Prostate gland (tissue), 2 donors: ENCODE results near the gene ADGRG6.

Source experiments
- CTCF ChIP-seq, 4 experiments: fragments of 200-600 bp in 2 of 4; fragments of 450-650 bp in 2 of 4; sonication (generic) in 2 of 4; IDR thresholded peaks; 1 replicate in 3 of 4; 2 replicates in 1 of 4; pipeline ENCODE4 v1.5.1; 2016 to 2019; ENCODE audit warnings: antibody characterized with exemption in 4 of 4, mild to moderate bottlenecking in 2 of 4, moderate library complexity in 2 of 4
- POLR2A ChIP-seq: fragments of 450-650 bp; IDR thresholded peaks from one replicate; pipeline ENCODE4 v1.6.1; 2016; ENCODE audit warnings: antibody characterized with exemption, mild to moderate bottlenecking
- POLR2AphosphoS5 ChIP-seq: sonication (generic); formaldehyde crosslinking; IDR thresholded peaks from one replicate; pipeline ENCODE4 v1.6.1; 2017; ENCODE audit warnings: antibody characterized with exemption

DNA sequence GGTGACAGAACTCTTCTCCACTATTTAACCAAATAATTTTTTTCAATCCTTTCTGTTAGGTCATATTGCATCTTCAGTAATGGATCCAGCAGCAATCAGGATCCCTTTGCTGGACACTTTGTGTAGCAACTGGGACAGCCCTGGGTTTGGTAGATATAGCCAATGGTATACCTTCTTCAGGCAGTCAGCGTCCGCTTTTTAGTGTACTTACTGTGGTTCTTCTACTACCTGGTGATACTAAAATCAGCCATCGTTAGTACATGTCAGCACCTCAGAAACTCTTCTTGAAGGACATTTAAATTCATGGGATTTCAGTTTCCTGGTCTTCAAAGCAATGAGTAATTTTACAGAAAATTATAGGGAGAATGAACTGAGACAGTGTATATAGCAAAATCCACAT is 93.5 kb downstream of the ADGRG6 start:
- TF ChIP-seq CTCF (IDR thresholded peaks at IDR 0.05) (no peak), POLR2A (no peak), POLR2AphosphoS5 (no peak)
